Measurements from ENCODE around the gene EHBP1. TPM values are rescaled to one million over a fixed set of nuclear protein-coding genes. Genes with fewer than 3 reads are reported as not detected.

Gene EHBP1
- total RNA-seq, 1 donor: 119 TPM

DNA sequence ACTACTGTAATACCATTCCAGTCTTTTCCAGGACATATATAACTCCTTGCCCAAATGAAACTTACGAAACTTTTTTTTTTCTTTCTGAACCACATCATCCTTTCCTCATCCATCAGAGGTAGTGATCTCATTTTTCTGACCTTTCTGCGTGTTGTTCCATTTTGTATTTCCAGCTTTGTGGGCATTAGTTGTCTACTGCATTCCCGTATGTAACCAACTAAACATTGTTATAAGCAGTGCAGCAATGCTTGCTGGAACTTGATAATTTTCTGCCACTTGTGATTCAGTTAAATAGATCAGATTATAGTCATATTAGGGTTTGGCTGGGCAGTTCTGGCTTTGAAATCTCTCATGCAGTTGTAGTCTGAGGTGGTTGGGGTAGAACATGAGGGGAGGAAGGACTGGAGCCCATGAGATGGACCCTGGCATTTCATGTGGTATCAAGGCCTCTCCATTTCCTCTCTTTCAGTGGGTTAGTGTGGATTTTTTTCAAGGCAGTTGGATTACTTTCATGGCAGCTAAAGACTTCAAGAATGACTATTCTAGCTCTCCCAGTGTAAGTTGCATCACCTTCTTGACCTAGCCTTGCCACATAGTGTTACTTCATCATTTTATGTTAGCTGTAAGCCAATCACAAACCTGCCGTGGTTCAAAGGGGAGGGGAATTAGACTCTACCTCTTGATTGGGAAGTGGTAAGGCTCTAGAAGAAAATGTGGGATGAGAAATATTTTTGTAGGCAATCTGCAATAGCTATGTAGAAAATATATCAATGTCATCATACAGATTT, 80.5 kb downstream of the EHBP1 start:
- no peak overlapping the region for H3K4me3 ChIP-seq (ENCODE audit: low read depth, low read length)
- DNase-seq (ENCODE audit: low read depth): peak; percentile 69
- TF ChIP-seq, protein P1, sequence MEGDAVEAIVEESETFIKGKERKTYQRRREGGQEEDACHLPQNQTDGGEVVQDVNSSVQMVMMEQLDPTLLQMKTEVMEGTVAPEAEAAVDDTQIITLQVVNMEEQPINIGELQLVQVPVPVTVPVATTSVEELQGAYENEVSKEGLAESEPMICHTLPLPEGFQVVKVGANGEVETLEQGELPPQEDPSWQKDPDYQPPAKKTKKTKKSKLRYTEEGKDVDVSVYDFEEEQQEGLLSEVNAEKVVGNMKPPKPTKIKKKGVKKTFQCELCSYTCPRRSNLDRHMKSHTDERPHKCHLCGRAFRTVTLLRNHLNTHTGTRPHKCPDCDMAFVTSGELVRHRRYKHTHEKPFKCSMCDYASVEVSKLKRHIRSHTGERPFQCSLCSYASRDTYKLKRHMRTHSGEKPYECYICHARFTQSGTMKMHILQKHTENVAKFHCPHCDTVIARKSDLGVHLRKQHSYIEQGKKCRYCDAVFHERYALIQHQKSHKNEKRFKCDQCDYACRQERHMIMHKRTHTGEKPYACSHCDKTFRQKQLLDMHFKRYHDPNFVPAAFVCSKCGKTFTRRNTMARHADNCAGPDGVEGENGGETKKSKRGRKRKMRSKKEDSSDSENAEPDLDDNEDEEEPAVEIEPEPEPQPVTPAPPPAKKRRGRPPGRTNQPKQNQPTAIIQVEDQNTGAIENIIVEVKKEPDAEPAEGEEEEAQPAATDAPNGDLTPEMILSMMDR (IDR thresholded peaks at IDR 0.05; ENCODE audit: insufficient read depth, low read length): no peak

DNA sequence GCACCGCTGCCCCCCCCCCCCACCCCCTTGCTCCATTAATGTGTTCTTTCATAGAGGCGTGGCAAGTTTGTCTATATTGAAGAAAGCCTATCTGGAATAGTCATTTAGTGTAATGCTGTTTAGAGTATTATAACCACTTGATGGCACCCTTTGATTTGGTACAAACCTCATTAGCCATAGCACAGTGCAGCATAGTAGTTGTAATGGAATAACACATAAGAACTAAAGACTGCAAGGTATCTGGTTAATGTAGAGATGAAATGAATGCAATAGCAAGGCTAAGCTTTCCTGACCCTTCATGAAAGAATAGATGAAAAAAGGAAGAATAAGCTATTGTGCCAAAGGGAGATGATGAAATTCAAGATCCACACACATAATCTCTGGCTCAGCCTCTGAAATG, 81.9 kb downstream of the EHBP1 start:
- H3K4me3 ChIP-seq (ENCODE audit: low read depth, low read length): no peak overlapping the region
- DNase-seq (ENCODE audit: low read depth): peak; percentile 59
- TF ChIP-seq, protein P1 (IDR thresholded peaks at IDR 0.05; ENCODE audit: insufficient read depth, low read length): peak; percentile 34

DNA sequence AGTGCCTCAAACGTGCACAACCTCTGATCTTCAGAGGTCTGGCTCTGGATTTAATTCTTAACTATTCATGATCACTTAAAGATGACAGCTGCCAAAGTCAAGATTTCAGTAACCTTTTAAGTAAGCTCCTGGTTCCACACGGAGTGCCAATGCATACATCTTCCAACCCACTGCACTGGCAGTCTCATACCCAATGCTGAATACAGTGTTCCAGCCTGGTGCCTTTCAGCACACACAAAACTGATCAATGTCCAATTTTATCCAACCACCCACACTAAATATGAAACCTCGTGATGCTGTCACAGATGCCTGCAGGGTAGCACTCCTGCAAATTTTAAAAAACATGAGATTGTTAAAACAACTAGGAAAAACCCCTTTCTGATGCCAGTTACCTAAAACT, 84.0 kb downstream of the EHBP1 start:
- no peak for DNase-seq (ENCODE audit: low read depth)
- TF ChIP-seq, protein P1 (IDR thresholded peaks at IDR 0.05; ENCODE audit: insufficient read depth, low read length): no peak
- no peak overlapping the region for H3K4me3 ChIP-seq (ENCODE audit: low read depth, low read length)

DNA sequence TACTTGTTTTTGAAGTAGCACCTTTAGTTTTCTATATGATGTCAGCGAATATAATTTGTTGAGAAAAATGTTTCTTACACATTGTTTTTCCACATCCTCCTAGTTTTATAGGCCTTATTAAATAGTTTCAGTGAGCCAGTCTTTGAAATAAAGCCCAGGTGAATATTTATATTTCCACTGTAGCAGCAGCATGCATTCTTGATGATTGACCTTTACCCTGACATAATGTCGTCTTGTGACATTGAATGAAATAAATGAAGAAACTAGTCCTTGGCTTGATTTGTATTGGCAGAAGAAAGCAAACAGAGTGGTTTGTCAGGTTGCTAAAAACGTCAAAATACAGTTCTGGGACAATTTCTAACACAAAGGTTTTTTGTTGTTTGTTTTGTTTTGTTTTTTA, 84.4 kb downstream of the EHBP1 start:
- no peak for DNase-seq (ENCODE audit: low read depth)
- TF ChIP-seq, protein P1 (IDR thresholded peaks at IDR 0.05; ENCODE audit: insufficient read depth, low read length): no peak
- no peak overlapping the region for H3K4me3 ChIP-seq (ENCODE audit: low read depth, low read length)

DNA sequence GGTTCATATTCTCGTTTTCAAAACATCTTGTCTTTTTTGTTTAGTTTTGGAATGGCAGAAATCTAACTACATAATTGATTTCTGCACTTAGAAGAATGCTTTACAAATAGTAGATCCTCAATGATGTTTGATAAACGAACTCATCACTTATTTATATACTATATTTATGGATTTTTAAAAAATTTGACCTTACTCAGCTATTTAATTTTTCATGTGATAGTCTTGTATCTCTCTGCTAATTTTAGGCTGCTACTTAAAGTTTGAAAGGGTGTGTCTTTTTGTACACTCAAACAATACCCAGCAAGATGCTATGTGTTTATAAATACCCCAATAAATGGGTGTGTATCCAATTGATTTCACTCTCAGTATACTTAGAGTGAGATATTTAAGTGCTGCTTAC, 86.9 kb downstream of the EHBP1 start:
- no peak overlapping the region for H3K4me3 ChIP-seq (ENCODE audit: low read depth, low read length)
- DNase-seq (ENCODE audit: low read depth): no peak
- TF ChIP-seq, protein P1 (IDR thresholded peaks at IDR 0.05; ENCODE audit: insufficient read depth, low read length): no peak

DNA sequence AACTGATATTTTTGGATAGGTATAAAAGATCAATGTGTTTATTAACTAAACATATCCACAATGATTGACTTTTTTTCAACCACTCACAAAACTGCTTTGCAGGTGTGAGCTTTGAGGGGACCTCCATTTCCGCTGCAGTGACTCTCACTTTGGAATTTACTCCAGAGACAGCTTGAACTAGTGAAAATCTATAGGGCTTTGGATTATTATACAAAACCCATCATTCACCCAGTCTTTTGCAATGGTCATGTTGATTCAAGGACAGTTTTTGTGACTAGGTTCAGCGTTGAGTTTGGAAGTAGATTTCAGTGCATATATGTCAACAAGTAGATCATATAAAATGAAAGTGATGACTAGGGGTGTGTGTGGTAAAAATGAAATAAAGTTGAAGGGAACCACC, 87.7 kb downstream of the EHBP1 start:
- TF ChIP-seq, protein P1 (IDR thresholded peaks at IDR 0.05; ENCODE audit: insufficient read depth, low read length): no peak
- no peak overlapping the region for H3K4me3 ChIP-seq (ENCODE audit: low read depth, low read length)
- no peak for DNase-seq (ENCODE audit: low read depth)

DNA sequence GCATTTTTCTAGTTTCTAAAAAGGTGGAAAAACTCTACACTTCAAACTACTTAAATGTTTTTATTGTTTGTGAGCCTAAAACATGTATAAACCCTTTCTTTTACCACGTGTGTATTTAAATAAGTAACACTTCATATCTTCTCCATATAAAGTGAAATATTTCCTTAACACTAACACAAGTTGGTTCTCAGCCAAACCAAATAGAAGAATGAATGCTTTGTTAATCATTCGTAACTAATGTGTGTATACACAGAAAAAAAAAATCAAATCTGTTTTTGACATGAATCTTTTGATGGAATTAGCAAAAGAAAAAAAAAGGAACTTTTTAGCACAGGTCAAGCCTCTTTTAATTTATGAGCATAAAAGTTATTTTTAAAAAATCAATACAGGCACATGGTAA, 89.3 kb downstream of the EHBP1 start:
- TF ChIP-seq, protein P1 (IDR thresholded peaks at IDR 0.05; ENCODE audit: insufficient read depth, low read length): no peak
- peak; percentile 53 for DNase-seq (ENCODE audit: low read depth)
- H3K4me3 ChIP-seq (ENCODE audit: low read depth, low read length): no peak overlapping the region
